ELR (cell line): Measurements from ENCODE around the gene FALEC.
"Not testable (repeated sequence)": the region's sequence is repeated elsewhere in the genome, so short reads cannot be mapped to it uniquely, and the experiment has no call there.

Experiments used
- DNase-seq: peaks from one replicate; pipeline ENCODE4 v3.0.0-alpha.2; 2015; ENCODE audit warnings: low read depth

The FALEC gene

GRCh38 chr1:150574260-150575071 is 58.9 kb downstream of the FALEC start:
- peak; percentile 27 for DNase-seq

GRCh38 chr1:150575072-150575489 is 59.5 kb downstream of the FALEC start:
- peak; percentile 35 for DNase-seq

GRCh38 chr1:150575518-150576366 is 60.2 kb downstream of the FALEC start:
- no peak for DNase-seq

GRCh38 chr1:150576367-150576711 is 60.8 kb downstream of the FALEC start:
- no peak for DNase-seq

- DNase-seq: peak; percentile 33
These were observed 61.4 kb downstream of the FALEC start for GRCh38 chr1:150576794-150577556.

- DNase-seq: peak; percentile 46
These were observed 62.2 kb downstream of the FALEC start for GRCh38 chr1:150577557-150578271.

GRCh38 chr1:150578272-150579109 is 62.9 kb downstream of the FALEC start:
- DNase-seq: peak; percentile 95

GRCh38 chr1:150579110-150579944 is 63.8 kb downstream of the FALEC start, which contains the start of gene MCL1:
Gene MCL1, minus strand, starts transcription at chr1:150579610. Its CDS starts 80 bp downstream, at chr1:150579530.
- peak; percentile 98 for DNase-seq

- peak; percentile 20 for DNase-seq
These were observed 64.5 kb downstream of the FALEC start for GRCh38 chr1:150579945-150580642.

- DNase-seq: not testable (repeated sequence)
These were observed 65.4 kb downstream of the FALEC start for GRCh38 chr1:150580966-150581365.

GRCh38 chr1:150581437-150581836 is 65.9 kb downstream of the FALEC start:
- DNase-seq: not testable (repeated sequence)

- not testable (repeated sequence) for DNase-seq
These were observed 66.4 kb downstream of the FALEC start for GRCh38 chr1:150581962-150582361.

GRCh38 chr1:150582371-150582770 is 66.8 kb downstream of the FALEC start:
- DNase-seq: no peak
